ENCODE results near the gene GBX1.

- TF ChIP-seq CTCF (IDR thresholded peaks at IDR 0.05; ENCODE audit: low read depth, low read length) (no peak), EZH2phosphoT487 (IDR thresholded peaks at IDR 0.05; ENCODE audit: low read depth) (no peak)
These were observed 26.7 kb downstream of the GBX1 start for GRCh38 chr7:151140826-151141225.
